ENCODE measurements around the gene TMEM165. TPM values are rescaled to one million over a fixed set of nuclear protein-coding genes. Genes with fewer than 3 reads are reported as not detected.

TMEM165 gene
- total RNA-seq, 1 donor from 2014 or later = 78.0 TPM

GRCh38 chr4:55468724-55469123 is 73.0 kb downstream of the TMEM165 start:
- no peak for TF ChIP-seq CTCF (IDR thresholded peaks at IDR 0.05; ENCODE audit: partially characterized antibody, unreplicated experiment)
- Mint-ChIP-seq H3K36me3 (ENCODE audit: unreplicated experiment) (peaks cover under 1% of the 10 kb centered on the region), H3K4me1 (ENCODE audit: low read depth, unreplicated experiment) (no peaks in the 10 kb centered on the region), H3K27me3 (ENCODE audit: unreplicated experiment) (no peaks in the 10 kb centered on the region), H3K27ac (ENCODE audit: unreplicated experiment) (no peak overlapping the region), H3K4me3 (ENCODE audit: unreplicated experiment) (no peak overlapping the region), H3K9me3 (ENCODE audit: unreplicated experiment) (no peaks in the 10 kb centered on the region)
- no peak for DNase-seq

- H3K27me3 Mint-ChIP-seq (ENCODE audit: unreplicated experiment) = no peaks in the 10 kb centered on the region
- no peak for TF ChIP-seq CTCF (IDR thresholded peaks at IDR 0.05; ENCODE audit: partially characterized antibody, unreplicated experiment)
- H3K9me3 Mint-ChIP-seq (ENCODE audit: unreplicated experiment) = no peaks in the 10 kb centered on the region
- H3K27ac Mint-ChIP-seq (ENCODE audit: unreplicated experiment) = no peak overlapping the region
- peaks cover 12% of the 10 kb centered on the region for H3K36me3 Mint-ChIP-seq (ENCODE audit: unreplicated experiment)
- H3K4me3 Mint-ChIP-seq (ENCODE audit: unreplicated experiment) = no peak overlapping the region
- DNase-seq = no peak
- no peaks in the 10 kb centered on the region for H3K4me1 Mint-ChIP-seq (ENCODE audit: low read depth, unreplicated experiment)
Measured at GRCh38 chr4:55469979-55470378, 74.2 kb downstream of the TMEM165 start.

Other genes starting within 250 kb of the TMEM165 start
- 12.7 TPM for gene SRD5A3, start 49.7 kb upstream of the TMEM165 start, total RNA-seq (ENCODE audit: unreplicated experiment)
- 7.6 TPM for gene CLOCK, start 151.0 kb downstream of the TMEM165 start, total RNA-seq (ENCODE audit: unreplicated experiment)
- not detected for gene PDCL2, start 196.3 kb downstream of the TMEM165 start, total RNA-seq (ENCODE audit: unreplicated experiment)
- 9.4 TPM for gene NMU, start 240.3 kb downstream of the TMEM165 start, total RNA-seq (ENCODE audit: unreplicated experiment)

Data from glutamatergic neuron (in vitro differentiated cells).